Neural progenitor cell (in vitro differentiated cells): ENCODE results near the gene RAB11FIP5.

ENCODE experiments used
- EZH2 ChIP-seq: fragments of 200-600 bp; sonication (generic); IDR thresholded peaks from 2 replicates; pipeline ENCODE4 v1.6.1; 2017; ENCODE audit warnings: antibody characterized with exemption, mild to moderate bottlenecking, moderate library complexity
- EZH2phosphoT487 ChIP-seq: fragments of 200-600 bp; sonication (generic); IDR thresholded peaks from 2 replicates; pipeline ENCODE4 v1.6.1; 2017; ENCODE audit warnings: antibody characterized with exemption
- TF ChIP-seq, protein P1 (sequence below): fragments of 200-600 bp; sonication (generic); IDR thresholded peaks from 2 replicates; pipeline ENCODE4 v1.5.1; 2017; ENCODE audit warnings: antibody characterized with exemption, mild to moderate bottlenecking

DNA sequence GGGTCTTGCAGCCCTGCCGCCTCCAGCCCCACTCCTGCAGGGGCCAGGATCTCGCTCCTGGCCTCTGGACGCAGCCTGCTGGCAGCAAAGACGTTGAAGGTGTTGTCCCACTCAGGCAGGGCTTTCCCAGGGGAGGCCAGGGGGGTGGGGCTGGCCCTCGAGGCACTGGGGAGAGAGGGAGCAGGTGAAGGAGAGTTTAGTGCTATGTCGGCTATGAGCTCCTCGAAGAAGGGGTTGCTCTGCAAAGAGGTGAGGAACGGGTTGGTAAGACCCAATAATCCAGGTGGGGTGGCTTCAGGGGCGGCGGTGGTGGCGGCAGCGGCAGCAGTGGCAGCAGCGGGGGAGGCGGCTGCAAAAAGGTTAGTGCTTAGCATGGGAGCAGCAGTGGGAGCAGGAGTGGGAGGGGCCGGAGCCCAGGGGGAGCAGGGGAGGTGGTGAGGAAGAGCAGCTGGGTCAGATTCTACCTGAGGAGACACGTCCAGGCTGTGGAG, 31.5 kb downstream of the RAB11FIP5 start:
- TF ChIP-seq EZH2 (no peak), EZH2phosphoT487 (no peak)
- TF ChIP-seq, protein P1, sequence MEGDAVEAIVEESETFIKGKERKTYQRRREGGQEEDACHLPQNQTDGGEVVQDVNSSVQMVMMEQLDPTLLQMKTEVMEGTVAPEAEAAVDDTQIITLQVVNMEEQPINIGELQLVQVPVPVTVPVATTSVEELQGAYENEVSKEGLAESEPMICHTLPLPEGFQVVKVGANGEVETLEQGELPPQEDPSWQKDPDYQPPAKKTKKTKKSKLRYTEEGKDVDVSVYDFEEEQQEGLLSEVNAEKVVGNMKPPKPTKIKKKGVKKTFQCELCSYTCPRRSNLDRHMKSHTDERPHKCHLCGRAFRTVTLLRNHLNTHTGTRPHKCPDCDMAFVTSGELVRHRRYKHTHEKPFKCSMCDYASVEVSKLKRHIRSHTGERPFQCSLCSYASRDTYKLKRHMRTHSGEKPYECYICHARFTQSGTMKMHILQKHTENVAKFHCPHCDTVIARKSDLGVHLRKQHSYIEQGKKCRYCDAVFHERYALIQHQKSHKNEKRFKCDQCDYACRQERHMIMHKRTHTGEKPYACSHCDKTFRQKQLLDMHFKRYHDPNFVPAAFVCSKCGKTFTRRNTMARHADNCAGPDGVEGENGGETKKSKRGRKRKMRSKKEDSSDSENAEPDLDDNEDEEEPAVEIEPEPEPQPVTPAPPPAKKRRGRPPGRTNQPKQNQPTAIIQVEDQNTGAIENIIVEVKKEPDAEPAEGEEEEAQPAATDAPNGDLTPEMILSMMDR, result no peak
